WTC11 (cell line): Measurements from ENCODE around the gene BABAM2. TPM values are rescaled to one million over a fixed set of nuclear protein-coding genes. Genes with fewer than 3 reads are reported as not detected.
"Not testable (repeated sequence)": the region's sequence is repeated elsewhere in the genome, so short reads cannot be mapped to it uniquely, and the experiment has no call there.

ENCODE experiments used
- ATAC-seq: fragments of 200-7000 bp; cut with Tn5 transposase; 2 replicates; pipeline ENCODE4 v1.10.0; 2021; ENCODE audit warnings: mild to moderate bottlenecking, moderate library complexity
- CTCF ChIA-PET: fragments of 300-600 bp; sonication (Branson Sonifier 250); formaldehyde crosslinking; loops from one replicate; lab custom pipeline; 2021; ENCODE audit warnings: antibody characterized with exemption; lab: Charles Lee
- POLR2A ChIA-PET: fragments of 350-600 bp; sonication (Branson Sonifier 250); formaldehyde crosslinking; loops from one replicate; lab custom pipeline; 2021; ENCODE audit warnings: antibody characterized with exemption; lab: Charles Lee
- DNase-seq: peaks from one replicate; pipeline ENCODE4 v3.0.0; 2021; ENCODE audit warnings: low spot score
- H3K27ac Mint-ChIP-seq: 2 replicates; pipeline ENCODE4 v1.8.0; 2021; ENCODE audit warnings: mixed read lengths
- H3K27me3 Mint-ChIP-seq: 2 replicates; pipeline ENCODE4 v1.8.0; 2021; ENCODE audit warnings: low read depth, mild to moderate bottlenecking, moderate library complexity, mixed read lengths
- H3K36me3 Mint-ChIP-seq: 2 replicates; pipeline ENCODE4 v1.8.0; 2021; ENCODE audit warnings: mixed read lengths
- H3K4me1 Mint-ChIP-seq: 2 replicates; pipeline ENCODE4 v1.8.0; 2022; ENCODE audit warnings: mixed read lengths
- H3K4me3 Mint-ChIP-seq: 2 replicates; pipeline ENCODE4 v1.8.0; 2021; ENCODE audit warnings: mild to moderate bottlenecking, moderate library complexity, mixed read lengths
- H3K9me3 Mint-ChIP-seq: 2 replicates; pipeline ENCODE4 v1.8.0; 2021; ENCODE audit warnings: mixed read lengths
- AFF4 ChIP-seq: sonication (generic); formaldehyde crosslinking; IDR thresholded peaks from 2 replicates; pipeline ENCODE4 v1.8.1; 2023; ENCODE audit warnings: mild to moderate bottlenecking, missing genetic modification reagents, borderline replicate concordance
- ATF2 ChIP-seq: sonication (generic); formaldehyde crosslinking; IDR thresholded peaks from 2 replicates; pipeline ENCODE4 v1.8.1; 2022; ENCODE audit warnings: low read depth, missing genetic modification reagents, borderline replicate concordance
- CBFB ChIP-seq: sonication (generic); formaldehyde crosslinking; IDR thresholded peaks from 2 replicates; pipeline ENCODE4 v1.8.1; 2022; ENCODE audit warnings: mild to moderate bottlenecking, low read depth, missing genetic modification reagents
- E2F1 ChIP-seq: sonication (generic); formaldehyde crosslinking; IDR thresholded peaks from 2 replicates; pipeline ENCODE4 v1.8.0; 2022; ENCODE audit warnings: mild to moderate bottlenecking, missing genetic modification reagents
- E2F4 ChIP-seq: sonication (generic); formaldehyde crosslinking; IDR thresholded peaks from 2 replicates; pipeline ENCODE4 v1.8.1; 2022; ENCODE audit warnings: low read depth, mild to moderate bottlenecking, moderate library complexity, missing genetic modification reagents, borderline replicate concordance
- ELF4 ChIP-seq: sonication (generic); formaldehyde crosslinking; IDR thresholded peaks from 2 replicates; pipeline ENCODE4 v1.8.1; 2022; ENCODE audit warnings: low read depth, mild to moderate bottlenecking, moderate library complexity, missing genetic modification reagents
- FOXJ3 ChIP-seq: sonication (generic); formaldehyde crosslinking; IDR thresholded peaks from 2 replicates; pipeline ENCODE4 v1.9.0; 2021; ENCODE audit warnings: missing genetic modification reagents, mild to moderate bottlenecking, borderline replicate concordance
- JUN ChIP-seq: sonication (generic); formaldehyde crosslinking; IDR thresholded peaks from 2 replicates; pipeline ENCODE4 v1.8.0; 2023; ENCODE audit warnings: mild to moderate bottlenecking, missing genetic modification reagents
- NR2C2 ChIP-seq: sonication (generic); formaldehyde crosslinking; IDR thresholded peaks from 2 replicates; pipeline ENCODE4 v1.8.0; 2022; ENCODE audit warnings: mild to moderate bottlenecking, missing genetic modification reagents
- ZBTB43 ChIP-seq: sonication (generic); formaldehyde crosslinking; IDR thresholded peaks from 2 replicates; pipeline ENCODE4 v1.8.1; 2023; ENCODE audit warnings: mild to moderate bottlenecking, missing genetic modification reagents
- ZNF232 ChIP-seq: sonication (generic); formaldehyde crosslinking; IDR thresholded peaks from 2 replicates; pipeline ENCODE4 v1.8.0; 2022; ENCODE audit warnings: mild to moderate bottlenecking, missing genetic modification reagents
- ZNF317 ChIP-seq: sonication (generic); formaldehyde crosslinking; IDR thresholded peaks from 2 replicates; pipeline ENCODE4 v1.8.1; 2023; ENCODE audit warnings: low read depth, mild to moderate bottlenecking, moderate library complexity, missing genetic modification reagents, borderline replicate concordance
- ZNF416 ChIP-seq: fragments of 250-450 bp; sonication (Bioruptor Pico); IDR thresholded peaks from 2 replicates; pipeline ENCODE4 v1.9.0; 2021; ENCODE audit warnings: mild to moderate bottlenecking, inconsistent platforms
- ZNF425 ChIP-seq: fragments of 250-450 bp; sonication (Bioruptor Pico); conservative IDR thresholded peaks from 2 replicates; pipeline ENCODE4 v1.9.0; 2021; ENCODE audit warnings: mild to moderate bottlenecking
- ZNF512 ChIP-seq: sonication (generic); formaldehyde crosslinking; IDR thresholded peaks from 2 replicates; pipeline ENCODE4 v1.8.1; 2022; ENCODE audit warnings: missing genetic modification reagents, borderline replicate concordance
- total RNA-seq: library from RNA; stranded (reverse); gene quantifications from 3 replicates; pipeline ENCODE4 v1.2.3, GENCODE V29; 2021
- TF ChIP-seq, protein P1 (sequence below): sonication (generic); formaldehyde crosslinking; IDR thresholded peaks from 2 replicates; pipeline ENCODE4 v1.8.0; 2022; ENCODE audit warnings: mild to moderate bottlenecking, missing genetic modification reagents

BABAM2 gene
- total RNA-seq, 1 experiment from 2014 or later: 16.5 TPM

GRCh38 chr2:28108143-28108542 lies 217.6 kb downstream of the BABAM2 start:
- Mint-ChIP-seq H3K27ac (no peak overlapping the region), H3K4me3 (no peak overlapping the region), H3K9me3 (no peaks in the 10 kb centered on the region)
- POLR2A ChIA-PET: no interaction called here
- TF ChIP-seq ELF4 (CRISPR knock-in tag) (no peak), AFF4 (CRISPR knock-in tag) (no peak), ZNF512 (CRISPR knock-in tag) (no peak), NR2C2 (CRISPR knock-in tag) (no peak), CBFB (no peak), JUN (CRISPR knock-in tag) (no peak), ZNF232 (no peak), FOXJ3 (CRISPR knock-in tag) (no peak), E2F1 (CRISPR knock-in tag) (no peak), E2F4 (CRISPR knock-in tag) (no peak), ATF2 (CRISPR knock-in tag) (no peak), ZNF425 (CRISPR knock-in tag) (no peak), ZBTB43 (CRISPR knock-in tag) (no peak), ZNF317 (no peak), ZNF416 (CRISPR knock-in tag) (no peak)
- TF ChIP-seq, protein P1, sequence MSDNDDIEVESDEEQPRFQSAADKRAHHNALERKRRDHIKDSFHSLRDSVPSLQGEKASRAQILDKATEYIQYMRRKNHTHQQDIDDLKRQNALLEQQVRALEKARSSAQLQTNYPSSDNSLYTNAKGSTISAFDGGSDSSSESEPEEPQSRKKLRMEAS (CRISPR knock-in tag): no peak
- TF ChIP-seq, all 79 proteins: peak for 0
- no peak for DNase-seq
- CTCF ChIA-PET: no interaction called here
- Mint-ChIP-seq H3K27me3 (no peaks in the 10 kb centered on the region), H3K36me3 (no peaks in the 10 kb centered on the region), H3K4me1 (no peaks in the 10 kb centered on the region)
- no peak for ATAC-seq

DNA sequence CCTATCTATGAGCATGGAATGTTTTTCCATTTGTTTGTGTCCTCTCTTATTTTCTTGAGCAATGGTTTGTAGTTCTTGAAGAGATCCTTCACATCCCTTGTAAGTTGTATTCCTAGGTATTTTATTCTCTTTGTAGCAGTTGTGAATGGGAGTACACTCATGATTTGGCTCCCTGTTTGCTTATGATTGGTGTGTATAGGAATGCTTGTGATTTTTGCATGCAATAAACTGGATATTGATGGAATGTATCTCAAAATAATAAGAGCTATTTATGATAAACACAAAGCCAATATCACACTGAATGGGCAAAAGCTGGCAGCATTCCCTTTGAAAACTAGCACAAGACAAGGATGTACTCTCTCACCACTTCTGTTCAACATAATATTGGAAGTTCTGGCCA lies 223.2 kb downstream of the BABAM2 start:
- H3K27me3 Mint-ChIP-seq, ATAC-seq, H3K4me3 Mint-ChIP-seq, H3K9me3 Mint-ChIP-seq, POLR2A ChIA-PET, H3K27ac Mint-ChIP-seq, H3K36me3 Mint-ChIP-seq, DNase-seq, CTCF ChIA-PET, H3K4me1 Mint-ChIP-seq: not testable (repeated sequence)
